Measurements from ENCODE around the gene ATG14. TPM values are rescaled to one million over a fixed set of nuclear protein-coding genes. Genes with fewer than 3 reads are reported as not detected.

ATG14 gene
- total and polyA plus RNA-seq, 2 of the 8 experiments (the other 6 are each of a cell fraction or from before 2014, with no cell fraction given): 4.9 to 10.8 TPM

DNA sequence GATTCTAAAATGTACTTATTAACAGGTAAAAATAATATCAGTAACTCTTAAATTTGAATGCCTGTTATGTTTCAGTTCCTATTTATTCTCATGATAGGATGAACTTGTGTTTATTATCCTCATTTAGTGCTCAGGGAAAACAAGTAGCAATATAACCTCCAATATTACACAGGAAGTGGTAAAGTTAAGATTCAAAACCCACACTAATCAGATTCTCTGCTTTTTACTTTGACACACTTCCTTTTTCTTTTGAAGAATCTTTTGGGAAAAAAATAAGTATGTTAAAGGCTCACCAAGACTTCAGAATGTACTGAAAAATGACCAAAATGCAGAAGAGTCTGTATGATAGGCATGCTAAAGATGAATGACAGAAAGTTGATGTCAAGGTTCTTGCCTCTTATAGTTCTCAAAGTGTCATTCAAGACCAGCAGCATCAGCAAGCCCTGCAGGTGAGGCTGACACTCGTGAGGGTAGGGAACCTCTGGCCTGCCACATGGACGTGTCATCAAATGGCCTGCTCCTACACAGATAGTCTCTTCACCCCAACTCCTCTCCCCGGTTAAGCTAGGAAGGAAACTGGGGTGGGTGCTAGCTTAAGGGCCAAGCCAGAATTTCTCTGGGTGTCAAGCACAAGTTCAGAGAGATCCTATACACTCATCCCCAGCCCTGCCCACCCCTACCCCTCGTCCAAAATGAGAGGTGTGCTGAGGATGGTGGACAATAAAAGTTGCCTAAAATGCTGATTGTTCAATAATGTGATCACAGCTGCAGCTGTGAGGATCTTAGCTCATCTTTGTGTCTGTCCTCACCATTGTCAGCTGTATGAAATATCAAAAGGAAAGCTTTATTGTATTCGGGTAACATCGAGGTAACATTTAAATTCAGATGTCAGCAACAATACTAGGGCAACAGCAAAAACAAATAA lies 22.5 kb upstream of the ATG14 start:
- Histone ChIP-seq H3K18ac (ENCODE audit: extremely low read depth, low read length) (no peak overlapping the region), H4K8ac (ENCODE audit: extremely low read depth, insufficient read depth, low read length) (no peak overlapping the region; the same call in 1 of the 2 replicates), H3K14ac (ENCODE audit: insufficient read length) (no peak overlapping the region), H2BK120ac (replicated peaks; ENCODE audit: low read depth, low read length) (no peak overlapping the region), H2BK5ac (ENCODE audit: low read depth, low read length) (no peak overlapping the region), H3K4me2 (ENCODE audit: insufficient read depth in 1 of 2, low read depth in 2 of 2, low read length in 2 of 2) (no peak overlapping the region), H2BK20ac (ENCODE audit: low read length) (no peak overlapping the region), H3K4ac (replicated peaks; ENCODE audit: insufficient read length, low read depth, low read length) (no peak overlapping the region), H2BK12ac (ENCODE audit: low read depth, low read length) (no peak overlapping the region), H2AFZ (ENCODE audit: low read length) (no peak overlapping the region), H3K4me3 (ENCODE audit: extremely low read depth in 1 of 4, insufficient read depth in 2 of 4, low read depth in 3 of 4, low read length in 4 of 4) (no peak overlapping the region), H3K4me1 (replicated peaks in 1 of 4; ENCODE audit: control insufficient read depth in 3 of 4, insufficient read depth in 4 of 4, low read length in 3 of 4) (no peaks in the 10 kb centered on the region; a peak in 2 of 7 replicates), H2BK15ac (ENCODE audit: low read length) (no peak overlapping the region), H3K23ac (ENCODE audit: insufficient read length) (no peak overlapping the region), H4K91ac (replicated peaks; ENCODE audit: insufficient read length, low read length) (no peak overlapping the region), H3K23me2 (ENCODE audit: low read depth, low read length) (no peaks in the 10 kb centered on the region), H2AK5ac (ENCODE audit: low read depth, low read length) (no peak overlapping the region), H4K20me1 (replicated peaks in 1 of 2; ENCODE audit: control insufficient read depth in 1 of 2, insufficient read depth in 2 of 2, low read length in 2 of 2) (no peaks in the 10 kb centered on the region), H4K5ac (ENCODE audit: insufficient read length, low read depth, low read length) (no peak overlapping the region), H3K27ac (ENCODE audit: low read depth, low read length) (no peak overlapping the region), H3K9ac (replicated peaks in 1 of 4; ENCODE audit: extremely low read depth in 1 of 4, low read depth in 3 of 4, low read length in 3 of 4) (no peak overlapping the region), H3K9me3 (ENCODE audit: insufficient read depth in 2 of 2, low read depth in 1 of 2, low read length in 1 of 2) (no peaks in the 10 kb centered on the region), H3K56ac (replicated peaks; ENCODE audit: insufficient read length, low read depth, low read length) (no peak overlapping the region), H3K79me2 (ENCODE audit: control insufficient read depth in 1 of 2, insufficient read depth in 2 of 2, low read length in 2 of 2) (no peaks in the 10 kb centered on the region), H3K27me3 (replicated peaks in 1 of 4; ENCODE audit: control insufficient read depth in 3 of 4, extremely low read depth in 1 of 4, insufficient read depth in 3 of 4, low read length in 3 of 4) (no peaks in the 10 kb centered on the region), H3K36me3 (ENCODE audit: control insufficient read depth in 2 of 4, insufficient read depth in 4 of 4, low read length in 3 of 4) (no peaks in the 10 kb centered on the region), H3K79me1 (ENCODE audit: low read depth, low read length) (no peaks in the 10 kb centered on the region)
- no peak for FAIRE-seq
- 86% methylated on average over 6 of the region's 6 CpGs; no CpG with 5 or more reads in 1 of the 2 experiments for WGBS, 2 experiments (ENCODE audit: extremely low coverage in 1 of 2, insufficient coverage in 1 of 2, insufficient read length in 1 of 2, insufficient replicate concordance in 2 of 2, low coverage in 1 of 2, low lambda C conversion rate in 2 of 2, missing lambda C conversion rate in 1 of 2)
- ChIA-PET CTCF (ENCODE audit: partially characterized antibody) (interaction anchor here (0.7 to 4.7 kb wide), 6 partner anchors 9 to 1340 kb away, joined by 3 to 49 read pairs (median 4); no protein-coding TSS in a partner anchor), POLR2A (ENCODE audit: partially characterized antibody) (no interaction called here)
- no peak for TF ChIP-seq RBBP5 (IDR thresholded peaks at IDR 0.05; ENCODE audit: borderline replicate concordance, low read depth, low read length)
- TF ChIP-seq SP1 (IDR thresholded peaks at IDR 0.05; ENCODE audit: low read depth, low read length): no peak
- TF ChIP-seq, protein P1, sequence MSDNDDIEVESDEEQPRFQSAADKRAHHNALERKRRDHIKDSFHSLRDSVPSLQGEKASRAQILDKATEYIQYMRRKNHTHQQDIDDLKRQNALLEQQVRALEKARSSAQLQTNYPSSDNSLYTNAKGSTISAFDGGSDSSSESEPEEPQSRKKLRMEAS (IDR thresholded peaks at IDR 0.05): no peak
- TF ChIP-seq GABPA (IDR thresholded peaks at IDR 0.05; ENCODE audit: borderline replicate concordance, insufficient read depth, low read length): no peak
- TF ChIP-seq SAP30 (IDR thresholded peaks at IDR 0.05; ENCODE audit: insufficient read depth, insufficient replicate concordance, low read length): no peak
- TF ChIP-seq BCL11A (IDR thresholded peaks at IDR 0.05; ENCODE audit: low read depth in 2 of 2, low read length in 2 of 2): no peak
- no peak for TF ChIP-seq CHD1 (IDR thresholded peaks at IDR 0.05; ENCODE audit: low read depth, low read length)
- TF ChIP-seq SIN3A (conservative IDR thresholded peaks at IDR 0.05 in 1 of 2, IDR thresholded peaks at IDR 0.05 in 1 of 2; ENCODE audit: low read depth in 1 of 2, low read length in 2 of 2): no peak
- no peak for TF ChIP-seq TAF7 (optimal IDR thresholded peaks at IDR 0.05; ENCODE audit: borderline replicate concordance, low read depth, low read length)
- TF ChIP-seq RXRA (IDR thresholded peaks at IDR 0.05; ENCODE audit: insufficient read depth, low read depth, low read length): no peak
- no peak for TF ChIP-seq KDM1A (IDR thresholded peaks at IDR 0.05; ENCODE audit: borderline replicate concordance, low read length)
- DNase-seq (ENCODE audit: low read depth in 1 of 2, low spot score in 2 of 2): no peak

All from H1 (cell line).